AG10803 (cell line): ENCODE measurements around the gene BST1.
"Not testable (repeated sequence)": the region's sequence is repeated elsewhere in the genome, so short reads cannot be mapped to it uniquely, and the experiment has no call there.

ENCODE experiments used
- DNase-seq: peaks from one replicate; pipeline ENCODE4 v3.0.0; 2010; ENCODE audit warnings: low read depth
- H3K4me3 ChIP-seq: 2 replicates; pipeline ENCODE4 v1.5.1; 2011; ENCODE audit warnings: mild to moderate bottlenecking, low read length, control low read depth
- TF ChIP-seq, protein P1 (sequence below): conservative IDR thresholded peaks from 2 replicates; pipeline ENCODE4 v1.5.1; 2011; ENCODE audit warnings: mild to moderate bottlenecking, low read length, control low read depth, inconsistent platforms

Gene BST1

DNA sequence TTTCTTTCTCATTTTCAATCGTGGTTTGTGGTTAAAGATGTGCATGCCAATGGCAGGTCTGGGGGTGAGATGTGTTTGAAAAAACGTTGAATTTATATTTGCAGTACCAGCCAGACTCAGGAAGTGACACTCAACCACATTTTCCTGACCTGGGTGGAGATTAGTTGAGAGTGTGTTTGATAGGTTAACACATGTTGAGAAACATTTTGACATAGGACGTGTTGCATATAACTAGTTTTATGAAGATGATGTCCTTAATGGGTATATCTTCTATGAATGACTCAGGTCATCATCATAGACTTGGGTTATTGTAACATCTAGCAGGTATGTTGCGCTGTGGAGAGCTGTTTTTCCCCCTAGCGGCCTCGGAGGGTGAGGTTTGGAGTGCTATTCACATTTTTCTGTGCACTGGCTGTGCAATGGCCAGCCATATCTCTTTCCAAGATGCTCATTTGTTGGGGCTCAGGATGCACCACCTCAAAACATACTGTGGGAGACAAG lies 53.5 kb downstream of the BST1 start:
- H3K4me3 ChIP-seq = no peak overlapping the region
- DNase-seq = no peak
- TF ChIP-seq, protein P1, sequence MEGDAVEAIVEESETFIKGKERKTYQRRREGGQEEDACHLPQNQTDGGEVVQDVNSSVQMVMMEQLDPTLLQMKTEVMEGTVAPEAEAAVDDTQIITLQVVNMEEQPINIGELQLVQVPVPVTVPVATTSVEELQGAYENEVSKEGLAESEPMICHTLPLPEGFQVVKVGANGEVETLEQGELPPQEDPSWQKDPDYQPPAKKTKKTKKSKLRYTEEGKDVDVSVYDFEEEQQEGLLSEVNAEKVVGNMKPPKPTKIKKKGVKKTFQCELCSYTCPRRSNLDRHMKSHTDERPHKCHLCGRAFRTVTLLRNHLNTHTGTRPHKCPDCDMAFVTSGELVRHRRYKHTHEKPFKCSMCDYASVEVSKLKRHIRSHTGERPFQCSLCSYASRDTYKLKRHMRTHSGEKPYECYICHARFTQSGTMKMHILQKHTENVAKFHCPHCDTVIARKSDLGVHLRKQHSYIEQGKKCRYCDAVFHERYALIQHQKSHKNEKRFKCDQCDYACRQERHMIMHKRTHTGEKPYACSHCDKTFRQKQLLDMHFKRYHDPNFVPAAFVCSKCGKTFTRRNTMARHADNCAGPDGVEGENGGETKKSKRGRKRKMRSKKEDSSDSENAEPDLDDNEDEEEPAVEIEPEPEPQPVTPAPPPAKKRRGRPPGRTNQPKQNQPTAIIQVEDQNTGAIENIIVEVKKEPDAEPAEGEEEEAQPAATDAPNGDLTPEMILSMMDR = 0 out of 2 replicates have a peak, but pooled peaks have one; percentile 13

DNA sequence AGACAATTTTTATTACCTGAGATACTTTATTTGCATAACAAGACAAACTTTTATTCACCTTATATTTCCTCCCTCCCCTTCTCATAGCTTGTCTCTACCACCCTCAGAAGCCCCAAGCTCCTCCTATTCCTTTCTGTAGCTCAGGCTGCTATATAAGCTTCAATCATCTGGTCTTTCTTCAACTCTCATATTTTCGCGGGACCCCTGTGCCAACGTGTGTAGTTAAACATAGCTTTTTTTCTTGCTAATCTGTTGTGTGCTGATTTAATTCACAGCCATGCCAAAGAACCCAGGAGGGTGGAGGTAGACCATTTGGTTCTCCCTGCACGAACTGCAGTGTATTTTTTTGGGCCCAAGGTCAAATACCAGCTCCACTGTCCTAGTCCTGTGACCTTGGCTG lies 54.2 kb downstream of the BST1 start:
- TF ChIP-seq, protein P1 = no peak
- no peak overlapping the region for H3K4me3 ChIP-seq
- DNase-seq = no peak

DNA sequence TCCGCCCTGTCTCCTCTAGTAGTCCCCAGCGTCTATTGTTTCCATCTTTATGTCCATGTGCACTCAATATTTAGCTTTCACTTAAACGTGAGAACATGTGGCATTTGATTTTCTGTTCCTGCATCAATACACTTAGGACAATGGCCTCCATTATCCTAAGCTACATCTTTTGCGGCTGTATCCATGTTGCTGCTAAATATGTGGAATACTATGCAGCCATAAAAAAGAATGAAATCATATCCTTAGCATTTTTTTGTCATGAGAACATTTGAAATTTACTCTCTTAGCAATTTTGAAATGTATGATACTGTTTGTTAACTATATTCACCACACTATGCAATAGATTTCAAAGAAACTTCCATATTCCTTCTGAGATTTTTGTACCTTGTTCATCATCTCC lies 55.4 kb downstream of the BST1 start:
- H3K4me3 ChIP-seq = no peak overlapping the region

DNA sequence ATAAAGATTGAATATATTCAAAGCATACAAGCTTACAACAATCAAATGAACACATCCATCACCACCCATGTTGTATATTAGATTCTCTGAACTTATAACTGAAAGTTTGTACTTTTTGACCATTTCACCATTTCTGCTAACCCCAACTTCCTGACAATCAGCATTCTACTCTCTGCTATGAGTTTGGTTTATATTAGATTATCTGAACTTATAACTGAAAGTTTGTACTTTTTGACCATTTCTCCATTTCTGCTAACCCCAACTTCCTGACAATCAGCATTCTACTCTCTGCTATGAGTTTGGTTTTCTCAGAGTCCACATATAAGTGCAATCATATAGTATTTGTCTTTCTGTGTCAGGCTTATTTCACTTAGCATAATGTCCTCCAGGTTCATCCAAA lies 59.6 kb downstream of the BST1 start:
- not testable (repeated sequence) for H3K4me3 ChIP-seq, DNase-seq

More for the DNA sequence above, 55.4 kb downstream of the BST1 start:
- no peak for DNase-seq
- TF ChIP-seq, protein P1 = no peak

DNA sequence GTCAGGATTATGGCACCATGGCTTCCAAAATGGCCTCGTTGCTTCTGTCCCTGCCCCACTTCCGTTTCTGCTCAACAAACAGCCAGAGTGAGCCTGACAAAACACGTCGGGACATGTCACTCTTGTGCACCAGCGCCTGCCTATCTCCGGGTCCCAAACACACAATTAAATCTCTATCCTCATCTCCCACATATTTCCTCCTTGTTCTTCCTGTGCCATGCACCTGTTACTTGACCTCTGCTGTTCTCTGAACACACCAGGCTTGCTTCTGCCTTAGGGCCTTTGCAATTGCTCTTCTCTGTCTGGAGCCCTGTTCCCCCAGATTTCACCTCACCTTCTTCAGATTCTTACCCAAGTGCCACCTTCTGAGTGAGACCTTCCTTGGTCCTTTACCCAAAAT lies 62.5 kb downstream of the BST1 start:
- H3K4me3 ChIP-seq = no peak overlapping the region
- DNase-seq = no peak

DNA sequence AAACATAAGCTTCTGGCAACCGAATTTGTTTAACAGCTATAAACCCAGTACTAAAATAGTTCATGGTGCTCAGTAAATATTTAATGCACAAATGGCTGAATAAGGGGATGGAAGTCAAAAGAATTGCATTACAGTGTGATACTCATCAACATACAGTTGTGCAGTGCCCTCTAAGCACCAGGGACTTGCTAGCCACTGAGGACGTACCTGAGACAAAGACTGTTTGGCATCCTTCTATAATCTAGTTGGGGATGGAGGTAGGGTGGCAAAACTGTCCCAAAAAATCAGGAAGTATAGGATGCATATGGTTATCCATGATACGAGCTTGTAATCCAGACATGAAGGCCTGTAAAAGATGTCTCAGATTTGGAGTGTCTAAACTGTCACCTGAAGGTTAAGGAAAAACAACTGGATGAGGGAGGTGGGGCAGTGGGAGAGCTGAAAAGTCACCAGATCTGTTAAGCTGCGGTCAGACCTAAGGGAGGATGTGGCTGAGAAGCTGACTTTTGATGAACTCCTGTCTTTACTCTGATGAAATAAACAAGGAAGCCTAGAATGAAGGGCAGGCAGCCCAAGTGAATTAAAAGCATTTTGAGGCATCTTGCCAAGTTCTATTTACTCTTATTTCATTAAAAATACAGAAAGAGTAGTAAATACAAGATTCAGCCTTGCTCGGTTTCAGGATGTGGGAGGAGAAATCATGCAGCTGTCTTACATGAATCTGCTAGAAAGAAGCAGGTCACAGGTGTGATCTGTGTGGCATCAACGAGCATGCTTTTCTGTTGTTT lies 63.2 kb downstream of the BST1 start:
- TF ChIP-seq, protein P1 = no peak
- no peak for DNase-seq
- no peak overlapping the region for H3K4me3 ChIP-seq

More for the DNA sequence above, 62.5 kb downstream of the BST1 start:
- TF ChIP-seq, protein P1 = no peak

DNA sequence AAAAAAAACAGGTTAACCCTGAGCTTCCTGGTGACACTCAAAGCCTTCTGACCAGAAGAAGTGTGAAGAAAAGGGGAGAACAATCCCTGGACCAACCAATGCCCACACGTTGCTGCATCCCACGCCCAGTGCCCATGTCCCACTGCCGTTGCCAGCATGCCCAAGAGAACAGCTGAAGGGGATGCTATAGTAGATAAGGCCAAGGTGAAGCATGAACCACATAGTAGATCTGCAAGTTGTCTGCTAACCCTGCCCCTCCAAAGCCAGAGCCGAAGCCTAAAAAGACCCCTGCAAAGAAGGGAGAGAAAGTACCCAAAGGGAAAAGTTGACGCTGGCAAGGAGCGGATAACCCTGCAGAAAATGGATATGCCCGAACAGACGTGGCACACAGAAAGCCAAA lies 64.0 kb downstream of the BST1 start:
- DNase-seq = no peak
- no peak overlapping the region for H3K4me3 ChIP-seq

More for the DNA sequence above, 64.0 kb downstream of the BST1 start:
- TF ChIP-seq, protein P1 = no peak
